ENCODE results near the gene SNX5.

SNX5 gene

DNA sequence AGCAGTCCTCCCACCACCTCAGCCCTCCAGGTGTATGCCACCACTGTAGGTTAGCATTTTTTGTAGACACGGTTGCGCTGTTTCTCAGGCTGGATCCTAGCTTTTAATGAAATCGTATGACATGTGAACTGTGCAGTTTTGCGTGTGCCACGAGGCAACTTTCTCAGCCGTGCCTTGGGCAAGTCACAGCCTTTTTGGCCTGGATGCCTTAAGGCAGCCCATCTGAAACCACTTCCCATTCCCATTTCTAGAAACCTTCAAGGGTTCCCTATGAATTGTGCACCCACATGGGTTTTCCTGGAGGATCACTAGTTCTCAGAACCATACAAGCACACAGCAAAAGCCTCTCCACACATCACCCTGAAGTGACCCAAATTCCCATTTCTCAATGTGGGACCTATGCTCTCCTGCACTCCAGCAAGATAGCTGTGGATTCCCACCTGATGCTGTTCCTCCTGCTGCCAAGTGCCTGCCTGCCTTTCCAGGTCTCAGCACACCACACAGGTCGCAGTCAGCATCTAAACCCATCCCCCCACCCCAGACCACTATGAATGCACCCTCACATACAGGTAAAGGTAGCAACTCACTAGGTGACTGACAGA lies 28.9 kb downstream of the SNX5 start:
- DNase-seq, result no peak

DNA sequence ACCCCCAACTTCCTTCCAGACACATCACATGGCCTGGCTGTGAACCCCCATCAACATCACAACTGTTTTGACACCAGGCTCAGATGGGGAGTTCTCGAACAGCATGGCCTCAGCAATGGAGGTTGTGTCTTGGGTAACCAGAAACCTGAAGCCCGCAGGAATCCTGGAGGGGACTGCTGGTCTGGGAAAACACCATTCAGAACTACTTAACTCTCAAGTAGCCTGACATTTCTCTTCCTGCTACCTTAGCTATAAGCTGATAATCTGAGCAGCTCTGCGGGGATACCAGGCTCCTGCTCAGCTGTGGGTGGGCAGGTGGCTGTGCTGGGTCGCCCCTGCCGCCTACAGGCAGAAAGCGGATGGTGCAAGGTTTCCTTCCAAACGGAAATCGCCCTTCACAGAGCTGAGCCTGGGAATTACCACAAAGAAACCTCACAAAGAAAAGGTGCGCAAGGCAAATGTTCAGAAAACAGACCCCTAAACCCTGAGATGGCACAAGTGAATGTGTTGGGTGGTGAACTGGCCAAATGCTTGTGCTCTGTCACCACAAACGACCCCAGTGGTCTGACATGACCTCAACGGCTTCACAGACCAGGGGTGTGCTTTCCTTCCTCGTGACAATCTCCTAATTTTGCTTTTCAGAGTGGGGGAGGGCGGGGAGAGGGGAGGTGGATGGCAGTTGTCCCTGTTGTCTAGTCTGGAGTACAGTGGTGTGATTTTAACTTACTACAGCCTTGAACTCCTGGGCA lies 29.5 kb downstream of the SNX5 start:
- DNase-seq, result no peak

DNA sequence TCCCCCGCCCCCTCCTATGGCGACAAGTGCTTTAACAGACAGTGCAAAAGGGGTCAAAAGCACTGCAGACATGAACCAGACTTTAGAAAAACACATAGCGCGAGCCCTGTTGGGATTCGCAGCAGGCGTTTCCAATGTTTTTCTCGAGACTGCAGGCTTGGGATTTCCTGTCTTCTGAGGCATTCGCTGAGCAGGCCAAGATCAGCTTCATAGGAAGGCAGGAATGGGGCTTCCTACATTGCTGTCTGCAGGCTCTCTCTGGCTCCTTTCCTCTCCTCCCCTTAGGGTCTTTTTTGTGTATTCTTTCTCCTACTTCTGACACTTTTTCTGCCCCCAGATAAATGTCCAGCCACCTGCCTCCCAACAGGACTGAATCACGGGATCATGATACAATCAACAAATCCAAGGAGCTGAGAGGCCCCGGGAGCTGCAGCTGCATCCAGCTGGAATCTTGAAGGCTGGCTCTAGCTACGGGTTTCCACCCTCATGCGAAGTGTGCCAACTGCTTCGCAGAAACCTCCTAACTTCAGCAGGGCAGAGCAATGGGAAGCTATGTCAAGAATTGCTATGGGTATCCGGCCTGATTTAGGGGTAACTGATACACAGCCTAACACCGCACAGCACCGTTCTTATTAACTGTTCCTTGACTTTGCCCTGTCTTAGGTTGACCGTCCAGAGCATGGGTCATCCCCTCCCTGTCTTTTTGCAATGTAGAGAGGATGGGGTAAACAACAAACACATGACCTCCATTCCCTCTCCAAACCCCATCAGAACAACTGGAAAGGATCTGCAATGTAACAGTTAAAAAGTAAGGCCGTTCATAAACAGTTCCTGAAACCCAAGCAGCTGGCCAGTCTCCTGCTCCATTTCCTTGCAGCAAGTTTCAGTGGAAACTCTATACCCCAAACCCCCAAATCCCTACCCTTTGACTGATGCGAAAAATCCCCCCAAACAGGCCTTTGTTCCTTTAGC lies 31.5 kb downstream of the SNX5 start:
- DNase-seq, result no peak

DNA sequence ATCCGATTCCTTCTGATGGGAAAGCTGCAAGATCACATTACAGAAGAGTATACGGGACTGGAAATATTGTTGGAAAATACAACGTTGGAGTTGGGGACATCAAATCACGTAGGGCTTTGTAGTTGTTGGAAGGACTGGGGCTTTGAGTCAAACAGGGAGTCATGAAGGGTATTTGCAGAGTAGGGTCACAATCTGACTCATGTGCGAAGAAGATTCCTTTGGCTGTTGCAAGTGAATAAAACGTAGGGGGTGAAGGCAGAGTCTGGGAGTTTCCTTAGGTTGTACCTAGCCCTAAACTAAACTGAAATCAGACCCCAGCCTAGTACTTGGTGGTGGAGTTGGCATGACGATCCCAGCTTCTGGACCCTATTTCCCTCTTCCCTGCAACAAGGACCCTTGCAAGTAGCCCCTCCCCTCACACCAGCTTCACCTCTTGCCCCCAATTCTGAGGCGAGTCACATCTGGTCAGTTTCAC lies 32.3 kb downstream of the SNX5 start:
- no peak for DNase-seq

DNA sequence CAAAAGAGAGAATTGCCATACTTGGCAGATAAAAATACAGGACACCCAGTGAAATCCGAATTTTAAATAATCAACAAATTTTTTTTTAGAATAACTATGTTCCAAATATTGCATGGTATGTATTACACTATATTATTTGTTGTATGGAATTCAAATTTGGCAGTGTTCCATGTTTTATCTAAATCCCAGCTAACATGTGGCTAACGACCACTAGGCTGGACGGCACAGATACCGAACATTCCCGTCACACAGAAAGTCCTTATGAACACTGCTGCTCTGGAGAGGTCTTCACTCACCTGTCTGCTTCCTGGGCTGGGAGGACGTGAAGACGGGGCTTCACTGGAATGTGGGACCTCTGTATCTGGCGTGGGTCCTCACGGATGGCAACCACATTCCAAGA lies 32.8 kb downstream of the SNX5 start:
- no peak for DNase-seq

DNA sequence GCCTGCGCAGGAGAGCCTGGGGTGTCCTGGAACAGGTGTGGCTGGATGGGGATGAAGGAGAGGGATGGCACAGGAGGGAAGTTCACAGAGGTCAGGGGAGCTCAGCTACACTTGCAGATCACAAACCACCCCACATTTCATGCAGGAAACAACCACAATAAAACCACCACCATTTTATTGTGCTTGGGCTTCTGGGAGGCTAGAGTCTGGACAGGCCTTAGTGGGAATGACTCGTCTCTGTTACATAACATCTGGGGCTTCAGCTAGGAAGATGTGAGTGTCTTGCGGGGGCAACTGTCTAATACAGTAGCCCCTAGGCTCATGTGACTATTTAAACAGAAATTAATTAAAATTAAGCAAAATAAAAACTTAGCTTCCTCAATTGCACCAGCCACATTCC lies 33.4 kb downstream of the SNX5 start:
- DNase-seq, result no peak

DNA sequence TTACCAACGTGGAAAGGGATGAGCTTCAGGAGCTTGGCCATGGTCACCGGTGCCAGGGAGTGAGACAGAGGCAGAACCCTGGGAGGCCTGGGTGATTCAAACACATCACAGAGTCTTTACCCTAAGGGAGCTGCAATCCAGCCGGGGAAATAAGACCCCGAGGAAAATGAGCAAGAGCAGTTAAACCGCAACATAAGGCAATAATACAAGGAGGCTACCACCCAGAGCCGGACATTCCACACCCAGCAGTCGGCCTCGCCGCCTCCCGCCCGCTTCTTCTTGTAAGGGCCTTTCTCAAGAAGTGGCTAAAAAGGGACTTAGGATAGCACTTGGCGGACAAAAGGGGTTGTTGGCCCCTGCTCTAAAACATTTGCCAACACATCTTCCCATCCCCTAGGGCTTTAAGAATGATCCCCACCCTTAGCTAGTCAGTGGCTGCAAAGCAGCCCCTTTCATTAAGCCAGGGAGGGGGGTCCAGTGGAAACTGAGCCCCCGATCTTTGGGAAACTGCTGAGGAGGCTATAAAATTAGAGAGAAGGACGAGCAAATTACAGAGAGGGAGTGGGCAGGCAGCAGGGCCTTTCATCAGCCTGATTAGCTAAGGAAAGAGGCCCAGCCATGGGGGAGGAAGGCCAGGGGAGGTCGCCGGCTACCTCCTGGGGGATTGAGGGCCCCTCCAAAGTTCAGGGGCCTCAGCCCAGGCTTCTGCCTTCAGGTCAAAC lies 34.3 kb downstream of the SNX5 start:
- peak; percentile 28 for DNase-seq

DNA sequence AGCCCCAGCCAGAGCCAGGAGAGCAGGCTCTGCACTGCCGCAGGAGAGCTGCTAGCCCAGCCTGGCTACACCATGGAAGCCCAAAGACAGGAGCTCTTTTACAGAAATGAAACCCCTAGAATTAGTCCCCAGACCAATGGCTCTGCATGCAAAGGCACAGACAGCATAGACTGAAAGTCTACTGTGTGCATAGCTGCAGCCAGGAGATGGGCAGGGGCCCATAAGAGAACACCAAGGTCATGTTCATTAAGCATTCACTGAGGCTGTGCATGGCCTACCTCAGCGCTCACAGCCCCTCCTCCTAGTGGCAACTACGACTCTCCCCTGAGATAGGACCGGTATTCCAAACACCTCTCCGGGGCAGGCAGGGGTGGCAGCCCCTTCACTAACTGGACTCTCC lies 34.9 kb downstream of the SNX5 start:
- no peak for DNase-seq

DNA sequence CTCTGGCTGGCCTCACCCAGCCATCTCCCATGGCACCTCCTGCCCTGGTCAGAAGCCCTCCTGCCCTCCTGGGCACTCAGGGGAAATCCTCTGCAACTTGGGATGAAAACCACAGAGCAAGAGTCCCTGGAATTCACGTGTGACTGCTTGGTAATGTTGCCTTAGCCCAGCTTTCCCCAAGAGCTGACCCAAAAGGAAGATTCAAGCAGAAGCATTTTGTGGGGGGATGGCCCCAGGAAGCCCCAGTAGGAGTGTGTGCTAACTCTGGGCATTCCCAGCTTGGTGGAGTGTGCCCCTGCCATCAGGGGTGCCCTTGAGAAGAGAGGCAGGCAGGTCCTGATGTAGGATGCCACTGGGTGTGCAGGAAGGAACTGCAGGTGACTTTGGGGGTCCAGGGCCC lies 35.5 kb downstream of the SNX5 start:
- no peak for DNase-seq

DNA sequence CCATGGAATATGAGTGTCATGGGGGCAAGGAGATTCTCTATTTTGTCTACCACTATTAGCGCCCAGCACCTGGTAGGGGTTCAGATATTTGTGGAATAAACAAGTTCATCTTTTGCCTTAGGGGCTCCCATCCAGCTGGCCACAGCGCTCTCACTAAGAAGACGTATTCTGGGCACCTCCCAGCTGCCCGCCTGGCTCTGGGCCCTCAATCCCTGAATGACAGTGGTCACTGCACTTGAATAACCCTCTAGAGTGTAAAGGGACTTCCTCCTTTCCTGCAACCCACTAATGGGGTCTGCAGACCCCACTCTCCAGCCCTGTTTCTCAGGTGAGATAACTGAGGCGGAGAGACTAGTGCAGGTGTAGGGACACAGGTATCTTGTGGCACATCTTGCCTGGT lies 36.2 kb downstream of the SNX5 start:
- DNase-seq, result no peak

DNA sequence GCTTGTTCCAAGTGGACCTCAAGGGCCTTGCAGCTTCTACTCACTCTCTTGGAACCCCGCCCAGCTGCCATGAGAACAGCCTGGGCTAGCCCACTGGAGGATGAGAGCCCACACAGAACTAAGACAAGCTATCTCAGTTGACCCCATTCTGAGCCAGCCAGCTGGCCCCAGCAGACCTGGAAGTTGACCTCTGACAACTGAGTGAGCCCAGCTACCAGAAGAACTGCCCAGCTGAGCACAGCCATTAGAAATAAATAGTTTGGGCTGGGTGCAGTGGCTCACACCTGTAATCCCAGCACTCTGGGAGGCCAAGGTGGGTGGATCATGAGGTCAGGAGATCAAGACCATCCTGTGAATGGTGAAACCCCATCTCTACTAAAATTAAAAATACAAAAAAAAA lies 37.1 kb downstream of the SNX5 start:
- DNase-seq, result no peak

DNA sequence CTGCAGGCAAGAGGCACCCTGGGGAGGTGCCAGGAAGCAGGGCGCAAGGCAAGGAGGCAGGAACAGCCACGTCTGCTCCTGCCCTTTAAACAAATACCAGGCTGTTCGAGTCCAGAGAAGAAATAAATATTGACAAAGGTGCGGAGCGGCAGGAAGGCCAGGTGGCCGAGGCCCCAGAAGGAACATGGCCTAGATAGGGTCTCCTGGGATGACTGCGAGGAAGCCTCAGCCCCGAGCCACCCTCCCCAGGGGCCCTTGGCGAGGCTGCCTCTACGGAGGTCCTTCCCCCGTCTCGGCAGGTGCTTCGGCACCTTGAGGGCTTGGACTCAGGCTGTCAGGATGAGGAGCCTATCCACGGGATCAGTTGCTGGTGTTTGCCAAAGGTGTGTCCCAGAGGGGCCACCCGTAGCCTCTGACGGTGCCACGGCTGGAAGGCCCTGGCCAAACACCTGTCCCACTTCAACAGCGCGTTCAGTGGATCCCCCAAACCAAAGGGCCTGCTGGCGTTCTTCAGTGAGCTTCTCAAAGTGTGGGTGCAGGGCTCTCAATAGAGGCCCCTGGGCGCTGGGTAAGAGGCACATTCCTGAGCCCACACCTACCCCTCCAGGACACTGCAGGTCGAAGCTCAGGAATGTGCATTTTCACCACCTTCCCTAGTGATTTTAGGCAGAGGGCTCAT lies 39.8 kb downstream of the SNX5 start:
- DNase-seq, result no peak

DNA sequence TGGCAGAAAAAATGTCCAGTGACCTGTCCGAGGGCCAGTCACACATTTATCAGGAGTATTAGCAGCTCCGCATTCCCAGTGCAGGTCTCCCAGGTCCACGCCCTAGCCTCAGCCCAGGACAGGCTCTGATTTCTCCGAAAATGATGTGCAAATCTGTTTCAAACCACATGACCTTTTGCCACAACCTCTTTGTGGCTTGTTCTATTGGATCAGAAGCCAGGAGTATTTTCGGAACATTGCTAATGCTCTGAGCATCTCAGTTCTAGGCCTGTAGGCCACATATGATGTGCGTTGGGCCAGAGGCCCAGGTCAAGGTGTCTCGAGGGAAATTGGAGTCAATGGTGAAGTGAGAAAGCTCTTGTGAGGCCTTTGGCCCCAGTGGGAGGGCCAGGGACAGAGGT lies 40.4 kb downstream of the SNX5 start:
- DNase-seq, result no peak

DNA sequence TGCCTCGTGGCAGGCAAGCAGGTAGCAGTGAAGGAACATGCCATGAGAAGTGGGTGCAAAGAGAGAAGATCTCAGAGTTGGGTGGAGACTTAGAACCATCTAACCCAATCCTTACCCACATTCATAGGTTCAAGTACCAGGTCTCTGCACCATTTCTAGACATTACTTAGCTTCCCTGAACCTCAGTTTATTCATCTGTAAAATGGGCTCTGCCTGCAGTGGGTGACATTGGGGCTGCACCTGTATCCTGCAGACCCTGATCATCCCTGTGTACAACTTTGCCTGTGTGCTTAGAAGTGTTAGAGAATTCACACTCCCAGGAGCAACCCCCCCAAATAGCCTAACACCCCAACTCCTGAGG lies 42.7 kb downstream of the SNX5 start:
- no peak for DNase-seq

DNA sequence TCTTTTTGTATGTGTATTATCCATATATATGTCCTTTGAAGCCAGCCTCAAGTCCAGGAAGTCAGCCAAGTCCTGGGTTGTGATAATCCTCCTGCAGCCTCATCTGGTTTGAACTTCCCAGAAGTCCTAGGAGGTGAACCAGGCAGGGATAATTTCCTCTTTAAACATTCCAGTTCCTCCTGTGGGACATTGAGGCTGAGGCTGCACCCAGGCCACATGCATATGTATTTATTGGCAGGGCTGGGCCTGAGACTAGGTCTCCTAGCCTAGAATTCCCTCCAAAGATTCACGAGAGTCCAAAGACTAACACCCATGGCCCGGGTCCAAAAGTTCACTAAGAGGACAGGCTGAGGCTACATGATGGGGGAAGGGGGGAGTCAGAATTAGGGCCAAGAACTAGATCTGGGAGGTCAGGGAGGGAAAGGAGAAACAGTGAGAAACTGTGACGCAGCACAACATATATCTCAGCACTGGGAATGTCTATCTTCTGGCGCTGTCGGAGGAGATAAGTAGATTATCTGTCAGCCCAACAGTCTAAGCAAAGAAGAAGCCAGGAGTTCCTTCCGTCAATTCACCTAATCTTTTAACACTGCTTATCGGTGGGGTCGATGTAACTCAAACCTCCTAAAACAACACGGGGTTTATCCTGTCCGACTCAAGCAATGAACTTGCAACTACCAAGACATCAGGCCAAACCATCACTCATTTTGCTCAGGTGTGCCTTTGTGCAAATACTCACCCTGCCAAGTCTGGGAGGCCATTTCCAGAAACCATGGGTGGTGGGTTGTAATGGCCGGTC lies 43.3 kb downstream of the SNX5 start:
- no peak for DNase-seq

DNA sequence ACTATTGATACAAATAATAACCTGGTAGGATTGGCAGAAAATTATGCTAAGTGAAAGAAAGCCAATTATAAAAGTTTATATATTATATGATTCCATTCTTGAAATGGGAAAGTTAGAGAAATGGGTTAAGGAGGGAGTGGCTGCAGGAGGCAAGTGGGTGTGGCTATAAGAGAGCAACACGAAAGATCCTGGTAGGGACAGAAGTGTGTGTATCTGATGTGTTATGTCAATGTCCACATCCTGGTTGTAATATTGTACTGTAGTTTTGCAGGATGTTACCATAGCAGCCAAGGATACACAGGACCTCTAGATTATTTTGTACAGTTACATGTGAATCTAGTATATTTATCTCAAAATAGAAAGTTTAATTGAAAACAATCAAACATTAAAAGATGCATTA lies 46.8 kb downstream of the SNX5 start:
- DNase-seq, result no peak

DNA sequence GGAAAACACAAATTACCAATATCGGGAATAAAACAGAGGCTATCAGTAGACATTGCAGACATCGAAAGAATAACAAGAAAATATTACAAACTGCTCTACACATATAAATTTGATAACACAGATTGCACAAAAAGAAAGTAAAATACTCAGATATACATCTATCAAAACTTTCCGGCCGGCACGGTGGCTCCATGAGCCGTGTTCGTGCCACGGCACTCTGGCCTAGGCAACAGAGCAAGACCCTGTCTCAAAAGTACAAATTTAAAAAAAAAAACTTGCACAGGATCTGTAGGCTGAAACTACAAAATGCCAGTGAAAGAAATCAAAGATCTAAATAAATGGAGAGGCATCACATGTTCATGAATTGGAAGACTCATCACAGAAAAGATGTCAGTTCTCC lies 49.4 kb downstream of the SNX5 start:
- DNase-seq, result no peak

DNA sequence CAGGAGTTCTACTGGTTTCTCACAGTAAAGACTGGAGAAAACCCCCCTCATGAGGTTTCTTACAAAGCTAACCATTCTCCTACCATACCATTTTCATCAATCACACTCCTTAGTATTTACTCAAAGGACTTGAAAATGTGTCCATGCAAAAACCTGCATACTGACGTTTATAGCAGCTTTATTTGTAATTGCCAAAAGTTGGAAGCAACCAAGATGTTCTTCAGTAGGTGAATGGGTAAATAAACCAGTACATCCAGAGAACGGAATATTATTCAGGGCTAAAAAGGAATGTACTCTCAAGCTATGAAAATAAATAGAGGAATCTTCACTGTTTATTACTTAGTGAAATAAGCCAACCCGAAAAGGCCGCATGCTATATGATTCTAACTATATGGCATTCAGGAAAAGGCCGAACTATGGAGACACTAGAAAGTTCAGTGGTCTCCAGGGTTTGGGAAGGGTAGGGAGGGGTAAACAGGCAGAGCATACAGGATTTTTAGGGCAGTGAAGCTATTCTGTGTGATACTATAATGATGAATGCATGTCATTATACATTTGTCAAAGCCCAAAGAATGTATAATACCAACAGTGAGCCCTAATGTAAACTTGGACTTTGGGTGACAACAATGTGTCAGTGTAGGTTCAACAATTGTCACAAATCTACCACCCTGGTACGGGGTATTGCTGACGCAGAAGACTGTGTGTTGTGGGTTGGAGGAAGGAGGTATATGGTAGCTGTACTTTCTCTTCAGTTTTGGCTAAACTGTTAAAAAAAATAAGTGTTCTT lies 50.6 kb downstream of the SNX5 start:
- no peak for DNase-seq

DNA sequence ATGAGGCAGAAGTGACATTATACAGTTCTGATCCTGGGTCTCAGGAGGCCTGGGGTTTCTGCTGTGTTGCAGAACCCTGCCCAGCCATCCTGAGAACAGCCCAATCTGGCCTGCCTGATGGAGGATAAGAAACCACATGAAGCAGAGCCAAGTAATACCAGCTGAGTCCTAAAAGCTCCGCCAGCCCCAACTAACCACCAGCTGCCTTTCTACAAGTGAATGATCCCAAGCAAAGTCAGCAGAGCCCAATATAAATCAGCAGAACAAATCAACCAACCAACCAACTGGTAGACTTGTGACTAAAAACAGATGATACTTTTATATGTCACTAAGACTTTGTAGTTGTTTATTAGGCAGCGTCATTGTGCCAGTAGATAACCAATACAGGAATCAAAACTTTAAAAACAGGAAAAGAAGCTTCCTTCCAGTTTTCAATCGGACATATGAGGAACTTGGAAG lies 52.1 kb downstream of the SNX5 start:
- DNase-seq, result no peak

DNA sequence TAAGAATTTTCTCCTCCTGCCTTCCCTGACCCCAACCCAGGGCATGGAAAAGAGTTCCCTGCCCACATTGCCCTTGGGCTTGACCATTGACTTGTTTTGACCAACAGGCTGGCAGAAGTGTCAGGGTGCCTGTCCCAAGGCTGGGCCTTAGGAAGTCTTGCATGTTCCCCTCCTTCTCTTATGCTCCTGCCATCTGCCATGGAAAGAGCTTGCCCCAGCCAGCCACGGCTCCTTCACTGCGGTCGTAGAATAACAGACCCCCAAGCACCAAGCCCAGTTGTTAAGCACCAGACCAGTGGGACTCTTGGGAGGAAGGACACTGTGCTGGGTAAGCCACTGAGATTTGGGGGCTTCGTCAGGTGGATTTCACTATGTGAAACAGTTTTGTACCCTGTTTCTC lies 53.6 kb downstream of the SNX5 start:
- DNase-seq, result no peak

DNA sequence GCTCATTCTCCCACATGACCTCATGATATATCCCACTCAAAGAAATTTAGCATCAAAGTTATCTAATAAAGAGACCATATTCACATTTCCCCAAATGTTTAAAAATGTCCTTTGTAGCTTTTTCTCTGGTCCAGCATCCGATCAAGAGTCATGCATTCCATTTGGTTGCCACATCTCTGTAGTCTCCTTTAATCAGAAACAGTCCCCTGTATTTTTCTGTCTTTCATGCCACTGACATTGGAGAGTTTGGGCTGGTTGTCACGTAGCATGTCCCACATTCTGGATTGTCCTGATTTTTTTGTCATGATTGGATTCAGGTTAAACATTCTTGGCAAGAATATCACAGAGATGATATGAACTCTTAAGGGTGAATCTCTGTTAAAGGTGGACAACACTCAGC lies 55.7 kb downstream of the SNX5 start:
- DNase-seq, result no peak
